ENCODE measurements around the gene CCBE1.

The CCBE1 gene

DNA sequence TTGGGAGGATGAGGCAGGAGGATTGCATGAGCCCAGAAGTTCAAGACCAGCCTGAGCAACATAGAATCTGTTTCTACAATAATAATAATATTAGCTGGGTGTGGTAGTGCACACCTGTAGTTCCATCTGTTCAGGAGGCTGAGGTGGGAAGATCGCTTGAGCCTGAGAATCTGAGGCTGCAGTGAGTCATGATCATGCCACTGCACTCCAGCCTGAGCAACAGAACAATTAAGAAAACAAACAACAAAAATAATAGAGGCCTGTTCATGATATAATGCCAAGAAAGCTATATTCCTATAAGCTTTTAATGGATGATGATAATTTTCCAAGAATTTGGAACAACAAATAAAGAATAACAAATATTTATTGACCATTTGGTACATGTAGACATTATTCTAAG lies 6.9 kb upstream of the CCBE1 start:
- no peak overlapping the region for H3K4me3 ChIP-seq (replicated peaks; ENCODE audit: low read depth, low read length)
- TF ChIP-seq, protein P1, sequence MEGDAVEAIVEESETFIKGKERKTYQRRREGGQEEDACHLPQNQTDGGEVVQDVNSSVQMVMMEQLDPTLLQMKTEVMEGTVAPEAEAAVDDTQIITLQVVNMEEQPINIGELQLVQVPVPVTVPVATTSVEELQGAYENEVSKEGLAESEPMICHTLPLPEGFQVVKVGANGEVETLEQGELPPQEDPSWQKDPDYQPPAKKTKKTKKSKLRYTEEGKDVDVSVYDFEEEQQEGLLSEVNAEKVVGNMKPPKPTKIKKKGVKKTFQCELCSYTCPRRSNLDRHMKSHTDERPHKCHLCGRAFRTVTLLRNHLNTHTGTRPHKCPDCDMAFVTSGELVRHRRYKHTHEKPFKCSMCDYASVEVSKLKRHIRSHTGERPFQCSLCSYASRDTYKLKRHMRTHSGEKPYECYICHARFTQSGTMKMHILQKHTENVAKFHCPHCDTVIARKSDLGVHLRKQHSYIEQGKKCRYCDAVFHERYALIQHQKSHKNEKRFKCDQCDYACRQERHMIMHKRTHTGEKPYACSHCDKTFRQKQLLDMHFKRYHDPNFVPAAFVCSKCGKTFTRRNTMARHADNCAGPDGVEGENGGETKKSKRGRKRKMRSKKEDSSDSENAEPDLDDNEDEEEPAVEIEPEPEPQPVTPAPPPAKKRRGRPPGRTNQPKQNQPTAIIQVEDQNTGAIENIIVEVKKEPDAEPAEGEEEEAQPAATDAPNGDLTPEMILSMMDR (IDR thresholded peaks at IDR 0.05; ENCODE audit: low read length, missing control alignments) = no peak
- no peak for DNase-seq (ENCODE audit: low read depth)

DNA sequence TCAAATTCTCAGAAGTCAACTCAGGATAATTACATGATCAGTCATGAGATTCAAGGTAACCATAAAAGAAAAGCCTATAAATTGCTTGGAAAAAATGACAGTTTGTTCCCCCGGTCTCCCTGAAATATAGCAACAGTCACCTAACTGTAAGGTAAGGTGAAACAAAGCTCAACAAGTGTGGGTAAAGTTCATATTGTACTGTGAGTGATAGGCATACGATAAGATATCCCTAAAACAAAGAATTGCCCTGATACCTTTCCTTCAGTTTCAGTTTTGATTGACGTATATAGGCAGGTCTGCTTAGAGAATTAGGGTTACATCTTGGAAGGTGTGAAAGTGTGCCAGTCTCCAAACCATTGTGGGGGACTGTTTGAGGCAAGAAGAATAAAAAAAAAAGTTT lies 4.0 kb upstream of the CCBE1 start:
- no peak for DNase-seq (ENCODE audit: low read depth)
- TF ChIP-seq, protein P1 (IDR thresholded peaks at IDR 0.05; ENCODE audit: low read length, missing control alignments) = no peak
- no peak overlapping the region for H3K4me3 ChIP-seq (replicated peaks; ENCODE audit: low read depth, low read length)

- TF ChIP-seq, protein P1 (IDR thresholded peaks at IDR 0.05; ENCODE audit: low read length, missing control alignments) = no peak
- H3K4me3 ChIP-seq (replicated peaks; ENCODE audit: low read depth, low read length) = no peak overlapping the region
- DNase-seq (ENCODE audit: low read depth) = no peak
These were observed 3.3 kb upstream of the CCBE1 start for GRCh38 chr18:59700535-59700967.

GRCh38 chr18:59699750-59700534 lies 2.7 kb upstream of the CCBE1 start:
- no peak overlapping the region for H3K4me3 ChIP-seq (replicated peaks; ENCODE audit: low read depth, low read length)
- DNase-seq (ENCODE audit: low read depth) = no peak
- TF ChIP-seq, protein P1 (IDR thresholded peaks at IDR 0.05; ENCODE audit: low read length, missing control alignments) = no peak

DNA sequence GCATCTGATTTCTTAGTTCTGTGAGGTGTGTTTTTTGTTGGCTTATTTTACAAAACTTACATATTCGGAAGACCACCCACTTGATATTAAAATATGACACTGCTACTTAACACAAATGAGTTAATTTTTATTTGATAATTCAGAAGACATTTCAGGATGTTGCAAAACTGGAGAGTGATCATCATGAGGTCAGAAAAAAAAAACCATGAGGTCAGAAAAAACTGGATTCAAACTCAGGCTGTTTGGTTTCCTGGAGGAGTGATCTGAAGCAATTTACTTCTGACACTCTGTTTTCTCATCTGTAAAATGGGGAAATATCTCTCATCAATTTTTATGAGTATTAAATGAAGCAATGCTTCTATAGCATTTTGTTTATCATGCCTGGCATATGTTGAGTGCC lies 1.8 kb upstream of the CCBE1 start:
- DNase-seq (ENCODE audit: low read depth) = no peak
- H3K4me3 ChIP-seq (replicated peaks; ENCODE audit: low read depth, low read length) = no peak overlapping the region
- TF ChIP-seq, protein P1 (IDR thresholded peaks at IDR 0.05; ENCODE audit: low read length, missing control alignments) = no peak

GRCh38 chr18:59696311-59697235 lies 650 bp downstream of the CCBE1 start:
- peak overlapping the region; percentile 76 for H3K4me3 ChIP-seq (replicated peaks; ENCODE audit: low read depth, low read length)
- TF ChIP-seq, protein P1 (IDR thresholded peaks at IDR 0.05; ENCODE audit: low read length, missing control alignments) = no peak
- peak; percentile 44 for DNase-seq (ENCODE audit: low read depth)

Data from fibroblast of pulmonary artery (primary cell).